ENCODE data around the gene RIPOR2.

Gene RIPOR2

DNA sequence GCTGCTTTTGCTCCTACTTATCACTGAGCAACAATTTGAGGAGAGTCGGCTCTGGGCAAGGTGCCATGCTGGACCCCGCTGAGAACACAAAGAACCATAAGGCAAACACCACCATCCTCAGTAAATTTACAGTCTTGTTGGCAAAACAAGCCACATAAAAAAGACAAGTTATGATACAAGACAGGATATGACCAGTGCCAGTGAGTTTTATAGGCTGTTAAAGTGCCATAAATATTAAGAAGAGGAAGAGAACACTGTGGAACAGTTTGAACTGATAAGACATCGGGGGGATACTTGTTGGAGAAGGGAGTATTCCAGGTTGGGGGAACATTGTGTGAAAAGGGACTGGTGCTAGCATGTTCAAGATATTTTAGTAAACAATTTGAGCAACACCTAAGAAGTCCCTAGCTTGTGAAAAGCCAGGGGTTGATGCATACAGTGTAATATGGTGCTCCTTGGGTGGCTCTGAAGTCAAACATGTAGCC, 25.3 kb upstream of the RIPOR2 start:
- H3K4me3 ChIP-seq (ENCODE audit: low read depth, low read length): no peak overlapping the region
- TF ChIP-seq, protein P1, sequence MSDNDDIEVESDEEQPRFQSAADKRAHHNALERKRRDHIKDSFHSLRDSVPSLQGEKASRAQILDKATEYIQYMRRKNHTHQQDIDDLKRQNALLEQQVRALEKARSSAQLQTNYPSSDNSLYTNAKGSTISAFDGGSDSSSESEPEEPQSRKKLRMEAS (IDR thresholded peaks at IDR 0.05; ENCODE audit: low read depth, low read length): no peak
- TF ChIP-seq POLR2A (IDR thresholded peaks at IDR 0.05; ENCODE audit: extremely low read depth, insufficient read length): no peak
- TF ChIP-seq, protein P2, sequence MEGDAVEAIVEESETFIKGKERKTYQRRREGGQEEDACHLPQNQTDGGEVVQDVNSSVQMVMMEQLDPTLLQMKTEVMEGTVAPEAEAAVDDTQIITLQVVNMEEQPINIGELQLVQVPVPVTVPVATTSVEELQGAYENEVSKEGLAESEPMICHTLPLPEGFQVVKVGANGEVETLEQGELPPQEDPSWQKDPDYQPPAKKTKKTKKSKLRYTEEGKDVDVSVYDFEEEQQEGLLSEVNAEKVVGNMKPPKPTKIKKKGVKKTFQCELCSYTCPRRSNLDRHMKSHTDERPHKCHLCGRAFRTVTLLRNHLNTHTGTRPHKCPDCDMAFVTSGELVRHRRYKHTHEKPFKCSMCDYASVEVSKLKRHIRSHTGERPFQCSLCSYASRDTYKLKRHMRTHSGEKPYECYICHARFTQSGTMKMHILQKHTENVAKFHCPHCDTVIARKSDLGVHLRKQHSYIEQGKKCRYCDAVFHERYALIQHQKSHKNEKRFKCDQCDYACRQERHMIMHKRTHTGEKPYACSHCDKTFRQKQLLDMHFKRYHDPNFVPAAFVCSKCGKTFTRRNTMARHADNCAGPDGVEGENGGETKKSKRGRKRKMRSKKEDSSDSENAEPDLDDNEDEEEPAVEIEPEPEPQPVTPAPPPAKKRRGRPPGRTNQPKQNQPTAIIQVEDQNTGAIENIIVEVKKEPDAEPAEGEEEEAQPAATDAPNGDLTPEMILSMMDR (IDR thresholded peaks at IDR 0.05; ENCODE audit: low read depth, low read length): no peak
- DNase-seq (ENCODE audit: low read depth): no peak

DNA sequence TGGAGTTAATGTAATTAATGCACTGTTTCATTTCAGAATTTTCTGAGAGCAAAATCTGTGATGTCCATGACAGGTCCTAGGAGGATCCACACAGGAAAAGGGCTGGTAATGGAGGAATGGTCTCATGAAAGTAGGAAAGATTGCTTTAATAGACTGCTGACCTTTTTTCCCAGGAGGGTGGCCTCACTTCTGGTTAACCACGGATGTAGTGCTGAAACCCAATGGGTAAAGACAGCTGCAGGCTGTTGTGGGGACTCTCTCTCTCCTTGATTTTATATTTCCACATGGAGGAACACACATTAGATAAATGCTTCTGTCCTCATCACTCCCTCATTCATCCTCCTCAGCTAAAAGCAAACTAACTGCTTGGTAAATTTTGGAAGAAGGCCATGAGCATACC, 23.6 kb upstream of the RIPOR2 start:
- DNase-seq (ENCODE audit: low read depth): peak; percentile 55
- TF ChIP-seq MYC (IDR thresholded peaks at IDR 0.05; ENCODE audit: low read depth, low read length) (no peak), POLR2A (IDR thresholded peaks at IDR 0.05; ENCODE audit: extremely low read depth, insufficient read length) (no peak)
- TF ChIP-seq, protein P1 (IDR thresholded peaks at IDR 0.05; ENCODE audit: low read depth, low read length): no peak
- TF ChIP-seq, protein P2 (IDR thresholded peaks at IDR 0.05; ENCODE audit: low read depth, low read length): no peak
- H3K4me3 ChIP-seq (ENCODE audit: low read depth, low read length): no peak overlapping the region

DNA sequence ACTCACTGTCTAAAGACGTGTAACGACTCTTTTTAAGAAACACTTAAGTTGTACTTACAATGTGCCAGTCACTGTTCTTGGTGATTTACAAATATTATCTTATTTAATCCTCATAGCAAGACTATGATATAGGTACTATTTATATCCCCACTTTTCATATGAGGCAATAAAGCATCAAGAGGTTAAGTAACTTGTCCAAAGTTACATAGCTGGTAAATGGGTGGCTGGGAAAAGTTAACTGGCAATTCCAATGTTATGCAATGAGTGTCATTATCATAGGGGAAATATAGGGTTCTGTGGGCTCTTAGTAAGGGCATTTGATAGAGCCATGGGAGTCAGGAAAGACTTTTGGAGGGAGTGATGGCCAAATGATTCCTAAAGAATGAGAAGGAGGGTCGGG, 21.4 kb upstream of the RIPOR2 start:
- TF ChIP-seq, protein P2 (IDR thresholded peaks at IDR 0.05; ENCODE audit: low read depth, low read length): no peak
- TF ChIP-seq POLR2A (IDR thresholded peaks at IDR 0.05; ENCODE audit: extremely low read depth, insufficient read length): no peak
- TF ChIP-seq, protein P1 (IDR thresholded peaks at IDR 0.05; ENCODE audit: low read depth, low read length): no peak
- TF ChIP-seq MYC (IDR thresholded peaks at IDR 0.05; ENCODE audit: low read depth, low read length): no peak
- no peak overlapping the region for H3K4me3 ChIP-seq (ENCODE audit: low read depth, low read length)
- DNase-seq (ENCODE audit: low read depth): no peak

DNA sequence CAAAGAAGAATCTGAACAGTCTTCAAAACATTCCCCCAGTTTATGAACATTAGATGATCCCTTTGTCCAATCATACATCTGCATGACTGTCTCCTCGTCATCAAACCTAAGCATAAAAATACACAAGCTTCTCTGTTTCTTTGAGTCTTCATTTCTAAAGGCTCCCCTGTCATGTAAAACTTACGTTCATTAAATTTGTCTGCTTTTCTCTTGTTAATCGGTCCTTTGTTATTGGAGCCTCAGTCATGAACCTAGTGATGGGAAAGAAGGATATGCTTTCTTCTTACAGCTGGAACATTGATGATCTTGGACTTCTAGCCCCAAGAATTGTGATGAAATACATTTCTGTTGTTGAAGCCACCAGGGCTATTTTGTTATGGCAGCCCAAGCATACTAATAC, 18.0 kb upstream of the RIPOR2 start:
- TF ChIP-seq, protein P2 (IDR thresholded peaks at IDR 0.05; ENCODE audit: low read depth, low read length): no peak
- TF ChIP-seq MYC (IDR thresholded peaks at IDR 0.05; ENCODE audit: low read depth, low read length) (no peak), POLR2A (IDR thresholded peaks at IDR 0.05; ENCODE audit: extremely low read depth, insufficient read length) (no peak)
- TF ChIP-seq, protein P1 (IDR thresholded peaks at IDR 0.05; ENCODE audit: low read depth, low read length): no peak
- no peak overlapping the region for H3K4me3 ChIP-seq (ENCODE audit: low read depth, low read length)
- no peak for DNase-seq (ENCODE audit: low read depth)

DNA sequence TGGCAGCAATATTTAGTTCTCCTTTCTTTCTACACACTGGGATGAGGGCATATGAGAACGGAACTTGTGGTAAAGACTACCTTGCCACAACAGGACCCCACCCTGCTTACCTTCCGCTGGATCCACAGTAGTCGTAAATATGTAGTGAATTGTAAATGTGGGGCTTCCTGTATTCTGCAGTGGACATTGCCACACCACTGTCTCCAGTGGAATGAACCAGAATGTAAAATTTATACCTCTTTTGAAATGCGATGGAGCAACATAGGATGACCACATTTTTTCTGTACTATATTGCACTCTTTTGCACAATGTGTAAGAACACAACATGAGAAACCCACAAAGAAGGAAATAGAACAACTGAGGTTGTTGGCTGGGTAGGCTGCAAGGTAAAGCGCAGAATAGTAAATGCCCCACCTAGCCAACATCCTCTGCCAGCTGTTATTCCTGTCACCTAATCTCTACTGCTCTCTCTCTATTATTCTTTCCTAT, 16.1 kb upstream of the RIPOR2 start:
- peak; percentile 92 for DNase-seq (ENCODE audit: low read depth)
- no peak overlapping the region for H3K4me3 ChIP-seq (ENCODE audit: low read depth, low read length)
- TF ChIP-seq POLR2A (IDR thresholded peaks at IDR 0.05; ENCODE audit: extremely low read depth, insufficient read length) (no peak), MYC (IDR thresholded peaks at IDR 0.05; ENCODE audit: low read depth, low read length) (peak; percentile 59)

DNA sequence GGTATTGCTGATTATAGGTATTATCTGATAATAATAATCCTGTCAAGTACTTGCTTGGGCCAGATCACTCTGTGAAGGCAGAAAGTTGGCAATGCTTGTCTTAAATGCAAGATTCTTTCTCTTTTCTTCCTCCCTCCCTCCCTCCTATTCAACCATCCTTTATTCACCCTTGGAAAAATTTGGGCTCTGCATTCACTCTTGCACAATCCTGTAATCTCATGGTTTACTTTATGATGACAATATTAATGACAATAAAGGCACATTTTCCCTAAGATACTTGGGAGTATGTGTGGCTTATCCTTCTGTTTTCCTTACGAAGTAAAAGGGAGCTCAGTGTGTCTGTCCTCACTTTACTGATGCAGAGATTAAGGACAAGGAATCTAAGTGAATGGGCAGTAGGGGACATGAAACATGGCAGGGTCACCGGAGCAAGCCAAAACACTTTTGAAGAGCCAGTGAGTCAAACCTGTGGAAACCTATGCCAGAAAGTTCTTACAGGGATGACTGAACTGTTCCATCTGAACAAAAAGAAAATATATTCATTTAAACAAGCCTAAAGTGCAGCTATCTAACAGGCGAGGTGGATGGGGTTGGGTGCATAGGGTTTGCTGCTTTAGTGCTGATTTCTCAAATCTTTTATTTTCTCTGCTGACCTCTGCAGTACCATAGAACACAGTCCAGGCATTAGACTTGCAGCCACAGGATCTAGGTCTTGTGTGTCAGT, 14.6 kb upstream of the RIPOR2 start:
- H3K4me3 ChIP-seq (ENCODE audit: low read depth, low read length): no peak overlapping the region
- DNase-seq (ENCODE audit: low read depth): no peak
- no peak for TF ChIP-seq MYC (IDR thresholded peaks at IDR 0.05; ENCODE audit: low read depth, low read length)
